ENCODE measurements around the gene RELCH. TPM values are rescaled to one million over a fixed set of nuclear protein-coding genes. Genes with fewer than 3 reads are reported as not detected.
A peak's percentile ranks its signal among the peaks of the same experiment; 100 is the strongest.

RELCH gene
- total RNA-seq, 2 donors from 2014 or later: 11.1 to 16.7 TPM

GRCh38 chr18:62242955-62243354 lies 55.9 kb downstream of the RELCH start:
- H3K4me3 ChIP-seq: no peak overlapping the region
- H3K36me3 ChIP-seq: no peaks in the 10 kb centered on the region
- DNase-seq (ENCODE audit: low spot score): no peak
- H3K9me3 ChIP-seq: no peaks in the 10 kb centered on the region
- H3K27me3 ChIP-seq: no peaks in the 10 kb centered on the region
- TF ChIP-seq CTCF (IDR thresholded peaks at IDR 0.05): no peak
- no peaks in the 10 kb centered on the region for H3K4me1 ChIP-seq
- H3K27ac ChIP-seq: no peak overlapping the region

- no peaks in the 10 kb centered on the region for H3K36me3 ChIP-seq
These were observed 58.1 kb downstream of the RELCH start for GRCh38 chr18:62245177-62245576.

GRCh38 chr18:62245699-62246098 lies 58.6 kb downstream of the RELCH start:
- Histone ChIP-seq H3K27ac (no peak overlapping the region), H3K27me3 (no peaks in the 10 kb centered on the region), H3K4me1 (no peaks in the 10 kb centered on the region), H3K4me3 (no peak overlapping the region), H3K9me3 (no peaks in the 10 kb centered on the region), H3K36me3 (no peaks in the 10 kb centered on the region)
- no peak for TF ChIP-seq CTCF (IDR thresholded peaks at IDR 0.05)
- no peak for DNase-seq (ENCODE audit: low spot score)

More at GRCh38 chr18:62245177-62245576, 58.1 kb downstream of the RELCH start:
- no peaks in the 10 kb centered on the region for H3K9me3 ChIP-seq
- no peak for TF ChIP-seq CTCF (IDR thresholded peaks at IDR 0.05)
- no peaks in the 10 kb centered on the region for H3K4me1 ChIP-seq
- H3K27me3 ChIP-seq: no peaks in the 10 kb centered on the region
- no peak overlapping the region for H3K4me3 ChIP-seq
- no peak overlapping the region for H3K27ac ChIP-seq
- no peak for DNase-seq (ENCODE audit: low spot score)

GRCh38 chr18:62248313-62248712 lies 61.3 kb downstream of the RELCH start:
- H3K9me3 ChIP-seq: no peaks in the 10 kb centered on the region
- H3K27me3 ChIP-seq: no peaks in the 10 kb centered on the region
- TF ChIP-seq CTCF (IDR thresholded peaks at IDR 0.05): no peak
- no peak overlapping the region for H3K4me3 ChIP-seq
- no peaks in the 10 kb centered on the region for H3K36me3 ChIP-seq
- no peaks in the 10 kb centered on the region for H3K4me1 ChIP-seq
- no peak for DNase-seq (ENCODE audit: low spot score)
- no peak overlapping the region for H3K27ac ChIP-seq

GRCh38 chr18:62249478-62250097 lies 62.5 kb downstream of the RELCH start:
- TF ChIP-seq CTCF (IDR thresholded peaks at IDR 0.05): peak in 1 of 2 donors; percentile 81
- H3K36me3 ChIP-seq: no peaks in the 10 kb centered on the region
- no peaks in the 10 kb centered on the region for H3K27me3 ChIP-seq
- no peak overlapping the region for H3K4me3 ChIP-seq
- H3K4me1 ChIP-seq: no peaks in the 10 kb centered on the region
- H3K9me3 ChIP-seq: no peaks in the 10 kb centered on the region
- H3K27ac ChIP-seq: no peak overlapping the region
- peak; percentile 82 for DNase-seq (ENCODE audit: low spot score)

- Histone ChIP-seq H3K9me3 (no peaks in the 10 kb centered on the region), H3K36me3 (peaks cover 4% of the 10 kb centered on the region), H3K27ac (no peak overlapping the region), H3K4me1 (no peaks in the 10 kb centered on the region), H3K27me3 (no peaks in the 10 kb centered on the region), H3K4me3 (no peak overlapping the region)
- no peak for TF ChIP-seq CTCF (IDR thresholded peaks at IDR 0.05)
- DNase-seq (ENCODE audit: low spot score): no peak
These were observed 63.4 kb downstream of the RELCH start for GRCh38 chr18:62250475-62250874.

Measured in right atrium auricular region (tissue), 2 donors.